Heart left ventricle (tissue), 13 donors: ENCODE measurements around the gene P2RY14.

Experiments used
- CTCF ChIP-seq, 12 donors: fragments of 200-600 bp; sonication (generic) in 4 of 12; IDR thresholded peaks; one replicate each; pipeline versions ENCODE4 v1.5.0 to v1.8.0; 2018 to 2022; ENCODE audit warnings: antibody characterized with exemption in 12 of 12, mild to moderate bottlenecking in 5 of 12
- POLR2A ChIP-seq, 2 donors: fragments of 450-650 bp; IDR thresholded peaks; one replicate each; pipeline ENCODE4 v1.6.1; 2017; ENCODE audit warnings: antibody characterized with exemption in 2 of 2, mild to moderate bottlenecking in 2 of 2, moderate library complexity in 2 of 2
- donor health status: ischemic (EF 13 %, LVEDD 7.1; RV severe dilation, severe dysfunction).
- donor health status: DM: no; HTN: yes; CAD: no.
- donor health status: DM: no; HTN: no; CAD: no.
- donor health status: ischemic (EF 25% LVEDD 6.9; RV normal size, moderate dysfunction).
- donor health status: ischemic (EF 25% LVEDD 5.7; RV mildly dilated, moderate dysfunction).
- donor health status: ischemic (EF 35%, LVEDD 5.7; RV mildly dilated, moderate dysfunction).
- donor health status: nonischemic (EF 11% LVEDD 7.7; RV severe dilation, severe dysfunction).
- donor health status: DM: yes; HTN: yes; CAD: no.
- donor health status: PGD.
- donor health status: ischemic (EF 29% LVEDD 5.4; RV normal size, mild dysfunction).
- donor health status: nonischemic (EF 23%, LVEDD 6.1; RV moderate dilation, normal function).

DNA sequence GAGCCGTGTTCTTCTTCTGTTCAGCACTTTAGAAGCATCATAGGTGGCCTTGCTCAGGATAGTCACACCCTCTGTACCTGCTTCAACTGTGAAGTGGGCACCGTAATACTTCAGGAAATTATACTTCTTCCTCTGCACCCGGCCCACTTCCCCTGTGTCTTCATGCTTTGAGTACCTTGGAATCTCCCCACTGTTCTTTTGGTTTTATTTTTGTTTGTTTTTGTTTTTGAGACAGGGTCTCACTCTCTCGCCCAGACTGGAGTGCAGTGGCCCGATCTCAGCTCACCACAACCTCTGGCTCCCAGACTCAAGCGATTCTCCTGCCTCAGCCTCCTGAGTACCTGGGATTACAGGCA, 1.7 kb downstream of the P2RY14 start:
- TF ChIP-seq POLR2A (IDR thresholded peaks at IDR 0.05) (no peak), CTCF (IDR thresholded peaks at IDR 0.05) (no peak)
